Astrocyte (in vitro differentiated cells and primary cell): ENCODE data around the gene PPARG.

ENCODE experiments used
- EZH2 ChIP-seq: IDR thresholded peaks from 2 replicates; pipeline ENCODE4 v1.6.1; 2012; ENCODE audit warnings: mild to moderate bottlenecking, low read length, inconsistent platforms; ENCODE audit not compliant: insufficient read depth
- TF ChIP-seq, protein P1 (sequence below): IDR thresholded peaks from 2 replicates; pipeline ENCODE4 v1.5.1; 2011; ENCODE audit warnings: low read depth, mild to moderate bottlenecking, inconsistent platforms, low read length, moderate library complexity; ENCODE audit not compliant: insufficient read depth

GRCh38 chr3:12409684-12410596 lies 121.1 kb downstream of the PPARG start:
- TF ChIP-seq, protein P1, sequence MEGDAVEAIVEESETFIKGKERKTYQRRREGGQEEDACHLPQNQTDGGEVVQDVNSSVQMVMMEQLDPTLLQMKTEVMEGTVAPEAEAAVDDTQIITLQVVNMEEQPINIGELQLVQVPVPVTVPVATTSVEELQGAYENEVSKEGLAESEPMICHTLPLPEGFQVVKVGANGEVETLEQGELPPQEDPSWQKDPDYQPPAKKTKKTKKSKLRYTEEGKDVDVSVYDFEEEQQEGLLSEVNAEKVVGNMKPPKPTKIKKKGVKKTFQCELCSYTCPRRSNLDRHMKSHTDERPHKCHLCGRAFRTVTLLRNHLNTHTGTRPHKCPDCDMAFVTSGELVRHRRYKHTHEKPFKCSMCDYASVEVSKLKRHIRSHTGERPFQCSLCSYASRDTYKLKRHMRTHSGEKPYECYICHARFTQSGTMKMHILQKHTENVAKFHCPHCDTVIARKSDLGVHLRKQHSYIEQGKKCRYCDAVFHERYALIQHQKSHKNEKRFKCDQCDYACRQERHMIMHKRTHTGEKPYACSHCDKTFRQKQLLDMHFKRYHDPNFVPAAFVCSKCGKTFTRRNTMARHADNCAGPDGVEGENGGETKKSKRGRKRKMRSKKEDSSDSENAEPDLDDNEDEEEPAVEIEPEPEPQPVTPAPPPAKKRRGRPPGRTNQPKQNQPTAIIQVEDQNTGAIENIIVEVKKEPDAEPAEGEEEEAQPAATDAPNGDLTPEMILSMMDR, result no peak
- no peak for TF ChIP-seq EZH2
